Fibroblast of lung (primary cell): ENCODE measurements around the gene KAT8. TPM values are rescaled to one million over a fixed set of nuclear protein-coding genes. Genes with fewer than 3 reads are reported as not detected.
"Not testable (repeated sequence)": the region's sequence is repeated elsewhere in the genome, so short reads cannot be mapped to it uniquely, and the experiment has no call there.

Experiments
- DNase-seq, 2 donors: peaks; one replicate each; pipeline versions ENCODE4 v3.0.0 to v3.0.0-alpha.2; 2010; ENCODE audit warnings: low read depth in 2 of 2
- H2AFZ ChIP-seq: 2 replicates; pipeline ENCODE4 v1.5.1; 2012; ENCODE audit warnings: low read length, control low read depth, inconsistent platforms
- H3K27ac ChIP-seq: 2 replicates; pipeline ENCODE4 v1.5.1; 2011; ENCODE audit warnings: low read length, control low read depth; ENCODE audit not compliant: insufficient read depth
- H3K27me3 ChIP-seq: 2 replicates; pipeline ENCODE4 v1.5.1; 2011; ENCODE audit warnings: mild to moderate bottlenecking, low read length; ENCODE audit not compliant: control insufficient read depth, insufficient read depth
- H3K36me3 ChIP-seq: 2 replicates; pipeline ENCODE4 v1.5.1; 2011; ENCODE audit warnings: low read length; ENCODE audit not compliant: control insufficient read depth, insufficient read depth
- H3K4me1 ChIP-seq: 2 replicates; pipeline ENCODE4 v1.5.1; 2011; ENCODE audit warnings: low read length; ENCODE audit not compliant: control insufficient read depth, insufficient read depth; ENCODE audit errors: extremely low read depth
- H3K4me2 ChIP-seq: 2 replicates; pipeline ENCODE4 v1.5.1; 2011; ENCODE audit warnings: low read length, control low read depth; ENCODE audit not compliant: insufficient read depth; ENCODE audit errors: extremely low read depth
- H3K4me3 ChIP-seq, 4 experiments: fragments of 200-600 bp in 1 of 4; sonication (generic) in 1 of 4; replicated peaks in 1 of 4; 2 replicates each; pipeline ENCODE4 v1.5.1; 2011 to 2016; ENCODE audit warnings: low read length in 4 of 4, low read depth in 3 of 4, mild to moderate bottlenecking in 3 of 4, control low read depth in 2 of 4, inconsistent platforms in 1 of 4, mixed read lengths in 1 of 4; ENCODE audit not compliant: insufficient read depth in 1 of 4; ENCODE audit errors: control extremely low read depth in 1 of 4
- H3K79me2 ChIP-seq: 2 replicates; pipeline ENCODE4 v1.5.1; 2012; ENCODE audit warnings: mild to moderate bottlenecking, low read length, inconsistent platforms; ENCODE audit not compliant: control insufficient read depth, insufficient read depth
- H3K9ac ChIP-seq: 2 replicates; pipeline ENCODE4 v1.5.1; 2011; ENCODE audit warnings: mild to moderate bottlenecking, low read length, control low read depth; ENCODE audit not compliant: insufficient read depth
- H3K9me3 ChIP-seq: 2 replicates; pipeline ENCODE4 v1.5.1; 2012; ENCODE audit warnings: low read depth, low read length; ENCODE audit not compliant: control insufficient read depth, insufficient read depth
- H4K20me1 ChIP-seq: 2 replicates; pipeline ENCODE4 v1.5.1; 2011; ENCODE audit warnings: low read length; ENCODE audit not compliant: control insufficient read depth, insufficient read depth; ENCODE audit errors: extremely low read depth
- EZH2 ChIP-seq: IDR thresholded peaks from 2 replicates; pipeline ENCODE4 v1.5.1; 2012; ENCODE audit warnings: low read length, control low read depth, mild to moderate bottlenecking; ENCODE audit errors: missing control alignments
- polyA plus RNA-seq, 2 donors: library from polyadenylated mRNA; depleted of rRNA in 1 of 2; stranded (reverse) in 1 of 2; unstranded in 1 of 2; fragments of >200 nt; gene quantifications; 2 replicates each; pipeline ENCODE4 v1.2.1, GENCODE V29; 2011 to 2012; ENCODE audit warnings: missing spikeins in 1 of 2
- total RNA-seq: library from RNA; depleted of rRNA; stranded (reverse); fragments of >200 nt; gene quantifications from 2 replicates; pipeline ENCODE4 v1.2.1, GENCODE V29; 2014
- TF ChIP-seq, protein P1 (sequence below), 2 donors: IDR thresholded peaks in 1 of 2; conservative IDR thresholded peaks in 1 of 2; 1 replicate in 1 of 2; 2 replicates in 1 of 2; pipeline ENCODE4 v1.5.1; 2011 to 2012; ENCODE audit warnings: low read length in 2 of 2, control low read depth in 1 of 2, inconsistent platforms in 1 of 2, low read depth in 1 of 2, mild to moderate bottlenecking in 1 of 2

KAT8 gene
- total and polyA plus RNA-seq, 2 donors (not counting 1 experiment from before 2014, with no cell fraction given), result 23.9 to 30.4 TPM

DNA sequence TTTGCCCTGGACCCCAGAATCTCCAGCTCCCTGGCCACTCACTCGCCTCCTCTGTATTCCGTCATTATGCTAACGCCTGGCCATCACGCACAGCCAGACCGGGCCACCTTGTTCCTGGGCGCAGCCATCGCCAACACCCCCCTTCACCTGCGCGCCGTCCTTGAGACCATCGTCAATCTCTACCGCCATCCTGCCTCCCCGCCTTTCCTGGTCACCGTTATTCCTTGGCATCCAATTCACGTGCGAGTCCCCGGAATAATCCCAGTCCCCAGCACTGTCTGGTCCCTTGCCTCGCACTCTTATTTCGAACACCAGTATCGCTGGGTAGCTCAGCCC lies 23.4 kb upstream of the KAT8 start:
- H4K20me1 ChIP-seq, result no peaks in the 10 kb centered on the region
- H3K4me3 ChIP-seq, result peak overlapping the region; percentile 85 to 99 (median 90)
- H2AFZ ChIP-seq, result peak overlapping the region; percentile 85
- TF ChIP-seq, protein P1, sequence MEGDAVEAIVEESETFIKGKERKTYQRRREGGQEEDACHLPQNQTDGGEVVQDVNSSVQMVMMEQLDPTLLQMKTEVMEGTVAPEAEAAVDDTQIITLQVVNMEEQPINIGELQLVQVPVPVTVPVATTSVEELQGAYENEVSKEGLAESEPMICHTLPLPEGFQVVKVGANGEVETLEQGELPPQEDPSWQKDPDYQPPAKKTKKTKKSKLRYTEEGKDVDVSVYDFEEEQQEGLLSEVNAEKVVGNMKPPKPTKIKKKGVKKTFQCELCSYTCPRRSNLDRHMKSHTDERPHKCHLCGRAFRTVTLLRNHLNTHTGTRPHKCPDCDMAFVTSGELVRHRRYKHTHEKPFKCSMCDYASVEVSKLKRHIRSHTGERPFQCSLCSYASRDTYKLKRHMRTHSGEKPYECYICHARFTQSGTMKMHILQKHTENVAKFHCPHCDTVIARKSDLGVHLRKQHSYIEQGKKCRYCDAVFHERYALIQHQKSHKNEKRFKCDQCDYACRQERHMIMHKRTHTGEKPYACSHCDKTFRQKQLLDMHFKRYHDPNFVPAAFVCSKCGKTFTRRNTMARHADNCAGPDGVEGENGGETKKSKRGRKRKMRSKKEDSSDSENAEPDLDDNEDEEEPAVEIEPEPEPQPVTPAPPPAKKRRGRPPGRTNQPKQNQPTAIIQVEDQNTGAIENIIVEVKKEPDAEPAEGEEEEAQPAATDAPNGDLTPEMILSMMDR (conservative IDR thresholded peaks at IDR 0.05 in 1 of 2, IDR thresholded peaks at IDR 0.05 in 1 of 2; ENCODE audit: low read depth in 1 of 2, low read length in 2 of 2), result no peak
- TF ChIP-seq EZH2, result no peak
- peak overlapping the region; percentile 78 for H3K27ac ChIP-seq
- peaks cover 8% of the 10 kb centered on the region for H3K36me3 ChIP-seq
- peaks cover 21% of the 10 kb centered on the region for H3K79me2 ChIP-seq
- H3K27me3 ChIP-seq, result no peaks in the 10 kb centered on the region
- peaks cover 3% of the 10 kb centered on the region for H3K4me1 ChIP-seq
- peak in 1 of 2 donors; percentile 7 for DNase-seq
- H3K9me3 ChIP-seq, result no peaks in the 10 kb centered on the region
- H3K4me2 ChIP-seq, result peak overlapping the region; percentile 97
- H3K9ac ChIP-seq, result peak overlapping the region; percentile 84

DNA sequence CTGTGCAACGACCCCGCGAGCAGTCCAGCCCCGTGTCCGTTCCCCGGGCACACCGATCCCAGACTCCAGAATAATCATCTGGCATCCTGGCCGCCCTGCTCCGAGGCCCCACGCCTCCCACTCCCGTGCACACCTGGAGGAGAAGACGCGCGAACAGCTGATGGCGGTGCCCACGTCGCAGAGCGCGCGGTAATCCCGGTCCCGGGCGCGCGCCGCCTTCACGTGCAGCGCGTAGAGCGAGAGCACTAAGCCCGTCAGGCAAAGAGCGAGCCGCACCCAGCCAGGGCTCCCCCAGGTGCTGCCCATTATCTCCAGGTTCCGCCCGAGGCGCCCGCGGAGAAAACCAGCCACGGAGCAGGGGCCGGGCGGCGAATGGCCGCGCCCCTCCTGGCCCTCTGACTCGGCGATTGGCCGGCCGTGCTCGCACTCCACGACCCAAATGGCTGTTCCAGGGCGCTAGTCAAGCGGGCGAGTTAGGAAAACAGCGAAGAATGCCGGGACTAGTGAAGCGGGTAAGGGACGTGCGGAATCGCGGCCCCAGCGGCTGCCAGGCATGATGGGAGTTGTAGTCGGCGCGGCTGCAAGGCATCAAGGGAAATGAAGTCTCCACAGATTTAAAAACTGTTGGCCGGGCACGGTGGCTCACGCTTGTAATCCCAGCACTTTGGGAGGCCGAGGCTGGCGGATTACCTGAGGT lies 22.9 kb upstream of the KAT8 start, which contains the start of gene VKORC1:
VKORC1 (minus strand) TSS at position 374 of the 697 bp plus-strand sequence; CDS start at position 306, 68 bp downstream.
- H3K9ac ChIP-seq, result peak within 1 kb of the TSS; percentile 84
- peaks cover 3% of the 10 kb centered on the region for H3K4me1 ChIP-seq
- peak within 1 kb of the TSS; percentile 97 for H3K4me2 ChIP-seq
- no peaks in the 10 kb centered on the region for H3K27me3 ChIP-seq
- H3K4me3 ChIP-seq, result peak within 1 kb of the TSS; percentile 85 to 99 (median 90)
- peak; percentile 97 for DNase-seq
- peaks cover 6% of the 10 kb centered on the region for H3K36me3 ChIP-seq
- TF ChIP-seq, protein P1 (conservative IDR thresholded peaks at IDR 0.05 in 1 of 2, IDR thresholded peaks at IDR 0.05 in 1 of 2; ENCODE audit: low read depth in 1 of 2, low read length in 2 of 2), result no peak
- no peak for TF ChIP-seq EZH2
- no peaks in the 10 kb centered on the region for H4K20me1 ChIP-seq
- peaks cover 21% of the 10 kb centered on the region for H3K79me2 ChIP-seq
- H3K27ac ChIP-seq, result peak within 1 kb of the TSS; percentile 78
- peak within 1 kb of the TSS; percentile 85 for H2AFZ ChIP-seq
- H3K9me3 ChIP-seq, result no peaks in the 10 kb centered on the region

DNA sequence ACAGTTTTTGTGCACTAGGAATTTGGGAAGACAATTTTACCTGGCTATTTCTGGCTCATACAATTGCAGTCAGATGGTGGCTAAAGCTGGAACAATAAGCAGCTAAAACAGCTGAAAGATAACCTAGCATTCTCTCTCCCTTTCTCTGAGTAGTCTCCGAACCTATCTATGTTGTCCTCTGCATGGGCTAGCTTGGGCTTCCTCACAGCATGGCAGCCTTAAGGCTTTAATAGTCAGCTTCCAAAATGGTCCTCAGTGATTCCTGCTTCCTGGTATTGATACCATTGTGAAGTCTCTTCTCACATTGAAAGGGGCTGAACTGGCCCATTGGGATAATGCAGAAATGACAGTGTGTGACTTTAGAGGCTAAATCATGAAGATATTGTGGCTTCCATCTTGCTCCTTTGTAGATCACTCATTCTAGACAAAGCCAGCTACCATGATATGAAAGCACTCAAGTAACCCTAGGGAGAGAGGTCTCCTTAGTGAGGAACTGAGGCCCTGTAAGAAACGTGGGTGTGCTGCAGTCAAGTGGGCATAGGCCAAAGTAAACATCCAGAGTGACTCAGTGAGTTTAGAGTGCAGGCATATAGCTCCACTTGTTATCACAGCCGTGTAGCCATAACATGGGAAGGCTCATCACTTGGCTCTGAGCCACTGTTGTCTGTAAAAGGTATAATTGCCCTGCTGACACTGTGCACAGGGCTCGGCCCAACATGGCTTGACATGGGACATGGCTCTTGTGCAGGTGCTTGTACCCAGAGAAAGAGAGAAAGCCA lies 17.4 kb upstream of the KAT8 start:
- Histone ChIP-seq H3K4me2 (no peak overlapping the region), H2AFZ (peak overlapping the region; percentile 17)

DNA sequence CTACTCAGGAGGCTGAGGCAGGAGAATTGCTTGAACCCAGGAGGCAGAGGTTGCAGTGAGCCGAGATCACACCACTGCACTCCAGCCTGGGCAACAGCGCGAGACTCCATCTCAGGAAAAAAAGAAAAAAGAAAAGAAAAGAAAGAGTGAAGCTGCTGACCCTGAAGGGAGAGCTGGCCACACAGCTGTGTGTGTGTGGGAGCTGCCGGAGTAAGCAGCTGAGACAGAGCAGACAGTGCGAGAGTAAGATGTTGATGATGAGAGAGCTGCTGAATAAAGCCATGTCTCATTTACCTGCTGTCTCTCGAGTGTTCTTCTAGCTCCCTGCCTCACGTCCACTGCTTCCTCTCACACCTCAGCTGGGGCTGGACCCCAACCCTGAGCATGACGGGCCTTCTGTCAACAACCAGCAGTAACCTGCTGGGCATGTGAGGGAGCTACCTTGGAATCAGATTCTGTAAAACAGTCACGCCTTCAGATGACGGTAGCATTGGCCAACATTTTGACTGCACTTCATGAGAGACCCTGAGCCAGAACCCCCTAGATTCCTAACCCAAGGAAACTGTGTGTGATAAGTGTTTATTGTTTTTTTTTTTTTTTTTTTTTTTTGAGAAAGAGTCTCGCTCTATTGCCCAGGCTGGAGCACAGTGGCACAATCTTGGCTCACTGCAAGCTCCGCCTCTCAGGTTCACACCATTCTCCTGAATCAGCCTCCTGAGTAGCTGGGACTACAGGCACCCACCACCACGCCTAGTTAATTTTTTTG lies 16.4 kb upstream of the KAT8 start:
- DNase-seq, H3K9ac ChIP-seq, H3K4me1 ChIP-seq, H3K4me3 ChIP-seq, H4K20me1 ChIP-seq, H3K36me3 ChIP-seq, H3K9me3 ChIP-seq, H3K27me3 ChIP-seq, H3K4me2 ChIP-seq, H2AFZ ChIP-seq, H3K79me2 ChIP-seq, H3K27ac ChIP-seq: not testable (repeated sequence)

More for the DNA sequence above, 17.4 kb upstream of the KAT8 start:
- TF ChIP-seq, protein P1 (conservative IDR thresholded peaks at IDR 0.05 in 1 of 2, IDR thresholded peaks at IDR 0.05 in 1 of 2; ENCODE audit: low read depth in 1 of 2, low read length in 2 of 2), result no peak
- TF ChIP-seq EZH2, result no peak
- Histone ChIP-seq H3K27me3 (no peaks in the 10 kb centered on the region), H4K20me1 (no peaks in the 10 kb centered on the region), H3K9me3 (no peaks in the 10 kb centered on the region), H3K4me3 (no peak overlapping the region), H3K27ac (no peak overlapping the region), H3K9ac (no peak overlapping the region), H3K36me3 (no peaks in the 10 kb centered on the region), H3K4me1 (no peaks in the 10 kb centered on the region), H3K79me2 (no peaks in the 10 kb centered on the region)
- peak; percentile 21 to 58 for DNase-seq
